PC-3 (cell line): ENCODE results near the gene TFG.

ENCODE experiments used
- EZH2 ChIP-seq: fragments of 300-600 bp; sonication (generic); IDR thresholded peaks from one replicate; pipeline ENCODE4 v1.6.1; 2017; ENCODE audit warnings: antibody characterized with exemption, mild to moderate bottlenecking, low read length; ENCODE audit not compliant: unreplicated experiment
- EZH2phosphoT487 ChIP-seq: fragments of 300-600 bp; sonication (generic); IDR thresholded peaks from 2 replicates; pipeline ENCODE4 v1.6.1; 2018; ENCODE audit warnings: mild to moderate bottlenecking, antibody characterized with exemption, low read length, borderline replicate concordance
- TF ChIP-seq, protein P1 (sequence below): fragments of 300-600 bp; sonication (generic); conservative IDR thresholded peaks from 2 replicates; pipeline ENCODE4 v1.5.1; 2017; ENCODE audit warnings: antibody characterized with exemption, low read depth, mild to moderate bottlenecking, low read length

DNA sequence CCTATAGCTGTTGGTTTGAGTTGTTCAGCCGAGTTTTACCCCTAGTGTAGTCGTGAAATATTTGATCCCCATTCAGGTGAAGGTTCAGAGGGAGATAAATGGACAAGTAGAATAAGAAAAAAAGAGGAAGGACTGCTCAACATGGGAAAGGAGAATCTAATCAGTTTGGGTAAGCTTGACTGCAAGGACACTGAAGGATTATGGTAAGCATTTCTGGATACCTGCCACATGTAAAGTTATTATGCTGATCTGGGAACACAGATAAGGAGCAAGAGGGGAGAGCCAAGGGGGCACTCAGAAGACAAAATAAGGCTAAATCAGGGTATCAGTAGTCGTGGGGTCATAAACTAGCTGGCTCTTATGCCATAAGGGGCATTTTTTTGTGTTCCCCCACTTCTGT, 49.9 kb downstream of the TFG start:
- TF ChIP-seq, protein P1, sequence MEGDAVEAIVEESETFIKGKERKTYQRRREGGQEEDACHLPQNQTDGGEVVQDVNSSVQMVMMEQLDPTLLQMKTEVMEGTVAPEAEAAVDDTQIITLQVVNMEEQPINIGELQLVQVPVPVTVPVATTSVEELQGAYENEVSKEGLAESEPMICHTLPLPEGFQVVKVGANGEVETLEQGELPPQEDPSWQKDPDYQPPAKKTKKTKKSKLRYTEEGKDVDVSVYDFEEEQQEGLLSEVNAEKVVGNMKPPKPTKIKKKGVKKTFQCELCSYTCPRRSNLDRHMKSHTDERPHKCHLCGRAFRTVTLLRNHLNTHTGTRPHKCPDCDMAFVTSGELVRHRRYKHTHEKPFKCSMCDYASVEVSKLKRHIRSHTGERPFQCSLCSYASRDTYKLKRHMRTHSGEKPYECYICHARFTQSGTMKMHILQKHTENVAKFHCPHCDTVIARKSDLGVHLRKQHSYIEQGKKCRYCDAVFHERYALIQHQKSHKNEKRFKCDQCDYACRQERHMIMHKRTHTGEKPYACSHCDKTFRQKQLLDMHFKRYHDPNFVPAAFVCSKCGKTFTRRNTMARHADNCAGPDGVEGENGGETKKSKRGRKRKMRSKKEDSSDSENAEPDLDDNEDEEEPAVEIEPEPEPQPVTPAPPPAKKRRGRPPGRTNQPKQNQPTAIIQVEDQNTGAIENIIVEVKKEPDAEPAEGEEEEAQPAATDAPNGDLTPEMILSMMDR = no peak
- TF ChIP-seq EZH2 = no peak
- no peak for TF ChIP-seq EZH2phosphoT487
